H1 (cell line): ENCODE measurements around the gene RSBN1. TPM values are rescaled to one million over a fixed set of nuclear protein-coding genes. Genes with fewer than 3 reads are reported as not detected.
A peak's percentile ranks its signal among the peaks of the same experiment; 100 is the strongest.

Experiments used
- CTCF ChIA-PET: fragments of 300-600 bp; sonication (Branson Sonifier 250); formaldehyde crosslinking; loops from one replicate; lab custom pipeline; 2021; ENCODE audit not compliant: partially characterized antibody; lab: Charles Lee
- POLR2A ChIA-PET: fragments of 300-600 bp; sonication (Branson Sonifier 250); formaldehyde crosslinking; loops from one replicate; lab custom pipeline; 2021; ENCODE audit warnings: inconsistent platforms; ENCODE audit not compliant: partially characterized antibody; lab: Charles Lee
- DNase-seq, 2 experiments: peaks; one replicate each; pipeline versions ENCODE4 v3.0.0 to v3.0.0-alpha.2; 2010 to 2022; ENCODE audit warnings: low spot score in 2 of 2, low read depth in 1 of 2, mixed read lengths in 1 of 2
- FAIRE-seq: peaks from 2 replicates; lab custom pipeline; 2011; peaks lifted over from hg19 to GRCh38; lab: Jason Lieb, UNC
- H2AFZ ChIP-seq: 2 replicates; pipeline ENCODE4 v1.8.1; 2012; ENCODE audit warnings: low read length, inconsistent platforms
- H2AK5ac ChIP-seq: 2 replicates; pipeline ENCODE4 v1.6.1; 2013; ENCODE audit warnings: low read depth, low read length
- H2BK120ac ChIP-seq: replicated peaks from 2 replicates; pipeline ENCODE3; 2013; ENCODE audit warnings: low read depth, low read length, inconsistent platforms
- H2BK12ac ChIP-seq: 2 replicates; pipeline ENCODE4 v1.6.1; 2013; ENCODE audit warnings: low read depth, low read length
- H2BK15ac ChIP-seq: 2 replicates; pipeline ENCODE4 v1.6.1; 2013; ENCODE audit warnings: low read length
- H2BK20ac ChIP-seq: 2 replicates; pipeline ENCODE4 v1.6.1; 2013; ENCODE audit warnings: low read length
- H2BK5ac ChIP-seq: 2 replicates; pipeline ENCODE4 v1.6.1; 2013; ENCODE audit warnings: low read depth, low read length
- H3K14ac ChIP-seq: 2 replicates; pipeline ENCODE4 v1.6.1; 2013; ENCODE audit warnings: inconsistent platforms; ENCODE audit not compliant: insufficient read length
- H3K18ac ChIP-seq: 2 replicates; pipeline ENCODE4 v1.6.1; 2013; ENCODE audit warnings: low read length; ENCODE audit errors: extremely low read depth
- H3K23ac ChIP-seq: 2 replicates; pipeline ENCODE4 v1.6.1; 2013; ENCODE audit warnings: inconsistent platforms; ENCODE audit not compliant: insufficient read length
- H3K23me2 ChIP-seq: 2 replicates; pipeline ENCODE4 v1.6.1; 2013; ENCODE audit warnings: low read depth, low read length
- H3K27ac ChIP-seq: 2 replicates; pipeline ENCODE4 v1.6.1; 2011; ENCODE audit warnings: low read depth, low read length, inconsistent platforms
- H3K27me3 ChIP-seq, 4 experiments: replicated peaks in 1 of 4; 1 replicate in 1 of 4; 2 replicates in 3 of 4; pipeline versions ENCODE4 v1.6.1 to v1.8.1; 2011 to 2013; ENCODE audit warnings: low read length in 3 of 4, mild to moderate bottlenecking in 3 of 4, inconsistent platforms in 2 of 4, mixed read lengths in 2 of 4, moderate library complexity in 1 of 4; ENCODE audit not compliant: control insufficient read depth in 3 of 4, insufficient read depth in 3 of 4; ENCODE audit errors: extremely low read depth in 1 of 4
- H3K36me3 ChIP-seq, 4 experiments: 2 replicates each; pipeline versions ENCODE4 v1.6.1 to v1.8.1; 2011 to 2013; ENCODE audit warnings: mild to moderate bottlenecking in 4 of 4, low read length in 3 of 4, moderate library complexity in 2 of 4, control low read depth in 1 of 4, inconsistent platforms in 1 of 4; ENCODE audit not compliant: insufficient read depth in 4 of 4, control insufficient read depth in 2 of 4
- H3K4ac ChIP-seq: replicated peaks from 2 replicates; pipeline ENCODE3; 2013; ENCODE audit warnings: low read length, low read depth, mixed read lengths, inconsistent platforms; ENCODE audit not compliant: insufficient read length
- H3K4me1 ChIP-seq, 4 experiments: replicated peaks in 1 of 4; 1 replicate in 1 of 4; 2 replicates in 3 of 4; pipeline versions ENCODE4 v1.6.1 to v1.8.1; 2011 to 2013; ENCODE audit warnings: low read length in 3 of 4, inconsistent platforms in 2 of 4, mixed read lengths in 1 of 4; ENCODE audit not compliant: insufficient read depth in 4 of 4, control insufficient read depth in 3 of 4
- H3K4me2 ChIP-seq, 2 experiments: 2 replicates each; pipeline versions ENCODE4 v1.6.1 to v1.8.1; 2011 to 2013; ENCODE audit warnings: low read depth in 2 of 2, low read length in 2 of 2, control low read depth in 1 of 2, inconsistent platforms in 1 of 2, mild to moderate bottlenecking in 1 of 2; ENCODE audit not compliant: insufficient read depth in 1 of 2
- H3K4me3 ChIP-seq, 4 experiments: fragments of 200-600, 300-600 bp in 1 of 4; sonication (generic), shearing (Covaris generic), sonication (Bioruptor Twin) in 1 of 4; 2 replicates each; pipeline versions ENCODE4 v1.5.1 to v1.8.1; 2011 to 2016; ENCODE audit warnings: low read length in 4 of 4, low read depth in 3 of 4, control low read depth in 2 of 4, inconsistent platforms in 2 of 4, mild to moderate bottlenecking in 2 of 4, mixed read lengths in 1 of 4, moderate library complexity in 1 of 4; ENCODE audit not compliant: insufficient read depth in 2 of 4; ENCODE audit errors: extremely low read depth in 1 of 4
- H3K56ac ChIP-seq: replicated peaks from 2 replicates; pipeline ENCODE3; 2013; ENCODE audit warnings: low read depth, mild to moderate bottlenecking, mixed read lengths, low read length, inconsistent platforms; ENCODE audit not compliant: insufficient read length
- H3K79me1 ChIP-seq: 2 replicates; pipeline ENCODE4 v1.6.1; 2013; ENCODE audit warnings: low read depth, low read length, control low read depth
- H3K79me2 ChIP-seq, 2 experiments: 2 replicates each; pipeline versions ENCODE4 v1.6.1 to v1.8.1; 2012 to 2013; ENCODE audit warnings: low read length in 2 of 2, mild to moderate bottlenecking in 2 of 2, inconsistent platforms in 1 of 2; ENCODE audit not compliant: insufficient read depth in 2 of 2, control insufficient read depth in 1 of 2
- H3K9ac ChIP-seq, 4 experiments: replicated peaks in 1 of 4; 1 replicate in 1 of 4; 2 replicates in 3 of 4; pipeline versions ENCODE4 v1.6.1 to v1.8.1; 2011 to 2013; ENCODE audit warnings: low read depth in 3 of 4, low read length in 3 of 4, control low read depth in 2 of 4, mild to moderate bottlenecking in 2 of 4, moderate library complexity in 2 of 4, inconsistent platforms in 1 of 4; ENCODE audit errors: extremely low read depth in 1 of 4
- H3K9me3 ChIP-seq, 2 experiments: 2 replicates each; pipeline versions ENCODE4 v1.6.1 to v1.8.1; 2012 to 2013; ENCODE audit warnings: mild to moderate bottlenecking in 2 of 2, moderate library complexity in 2 of 2, control low read depth in 1 of 2, inconsistent platforms in 1 of 2, low read depth in 1 of 2, low read length in 1 of 2, mixed read lengths in 1 of 2; ENCODE audit not compliant: insufficient read depth in 2 of 2
- H4K20me1 ChIP-seq, 2 experiments: replicated peaks in 1 of 2; 2 replicates each; pipeline versions ENCODE3 to v1.8.1; 2011 to 2013; ENCODE audit warnings: inconsistent platforms in 2 of 2, low read length in 2 of 2, mild to moderate bottlenecking in 1 of 2; ENCODE audit not compliant: insufficient read depth in 2 of 2, control insufficient read depth in 1 of 2
- H4K5ac ChIP-seq: 2 replicates; pipeline ENCODE4 v1.6.1; 2013; ENCODE audit warnings: low read length, low read depth, mixed read lengths, inconsistent platforms; ENCODE audit not compliant: insufficient read length
- H4K8ac ChIP-seq: 2 replicates; pipeline ENCODE4 v1.8.0; 2013; ENCODE audit warnings: mild to moderate bottlenecking, moderate library complexity, low read length, inconsistent platforms; ENCODE audit not compliant: insufficient read depth; ENCODE audit errors: extremely low read depth
- H4K91ac ChIP-seq: replicated peaks from 2 replicates; pipeline ENCODE3; 2013; ENCODE audit warnings: low read length, mixed read lengths, inconsistent platforms; ENCODE audit not compliant: insufficient read length
- ASH2L ChIP-seq: fragments of 200-600, 300-600 bp; sonication (generic); IDR thresholded peaks from one replicate; pipeline ENCODE4 v1.7.1; 2017; ENCODE audit warnings: low read length
- CREB1 ChIP-seq: IDR thresholded peaks from 2 replicates; pipeline ENCODE4 v1.6.1; 2012; ENCODE audit warnings: inconsistent platforms
- EP300 ChIP-seq, 2 experiments: IDR thresholded peaks; 1 replicate in 1 of 2; 2 replicates in 1 of 2; pipeline ENCODE4 v1.6.1; 2011 to 2012; ENCODE audit warnings: low read depth in 2 of 2, low read length in 2 of 2, mild to moderate bottlenecking in 2 of 2, borderline replicate concordance in 1 of 2, inconsistent platforms in 1 of 2, moderate library complexity in 1 of 2
- KDM1A ChIP-seq: fragments of 200-600, 300-600 bp; sonication (generic); IDR thresholded peaks from 2 replicates; pipeline ENCODE4 v1.7.1; 2016; ENCODE audit warnings: mild to moderate bottlenecking, low read length, borderline replicate concordance
- MAX ChIP-seq: IDR thresholded peaks from 2 replicates; pipeline ENCODE4 v1.6.1; 2012; ENCODE audit warnings: inconsistent platforms
- PHF8 ChIP-seq: fragments of 200-600 bp; sonication (generic); conservative IDR thresholded peaks from 2 replicates; pipeline ENCODE4 v1.7.1; 2012; ENCODE audit warnings: low read depth, mild to moderate bottlenecking, inconsistent platforms, low read length, moderate library complexity
- POLR2A ChIP-seq, 2 experiments: IDR thresholded peaks; 1 replicate in 1 of 2; 2 replicates in 1 of 2; pipeline ENCODE4 v1.6.1; 2011; ENCODE audit warnings: low read depth in 2 of 2, low read length in 2 of 2, mild to moderate bottlenecking in 2 of 2; ENCODE audit errors: control extremely low read depth in 1 of 2
- POLR2AphosphoS5 ChIP-seq: IDR thresholded peaks from 2 replicates; pipeline ENCODE4 v1.6.1; 2011; ENCODE audit warnings: low read depth, low read length
- SIN3A ChIP-seq, 2 experiments: IDR thresholded peaks in 1 of 2; conservative IDR thresholded peaks in 1 of 2; 2 replicates each; pipeline ENCODE4 v1.6.1; 2011 to 2012; ENCODE audit warnings: low read length in 2 of 2, improper control_type of control experiment in 1 of 2, low read depth in 1 of 2, mild to moderate bottlenecking in 1 of 2
- SP1 ChIP-seq: IDR thresholded peaks from 2 replicates; pipeline ENCODE4 v1.6.1; 2011; ENCODE audit warnings: low read depth, low read length
- SP4 ChIP-seq: IDR thresholded peaks from 2 replicates; pipeline ENCODE4 v1.6.1; 2012; ENCODE audit warnings: low read length, inconsistent platforms
- WGBS, 2 experiments: shearing (Covaris generic) in 1 of 2; methylation state at CpG; one replicate each; pipeline versions ENCODE4 v1.1.6 to v1.1.7; 2013 to 2015; ENCODE audit warnings: low lambda C conversion rate in 2 of 2, mixed read lengths in 2 of 2, inconsistent platforms in 1 of 2, low coverage in 1 of 2, missing lambda C conversion rate in 1 of 2; ENCODE audit not compliant: insufficient replicate concordance in 2 of 2, insufficient coverage in 1 of 2, insufficient read length in 1 of 2; ENCODE audit errors: extremely low coverage in 1 of 2, missing lambda C conversion rate in 1 of 2; 5-methylcytosine and 5-hydroxymethylcytosine counted together
- polyA plus RNA-seq, 7 experiments: library from polyadenylated mRNA; depleted of rRNA in 3 of 7; stranded (reverse) in 5 of 7; unstranded in 2 of 7; fragments of >200 nt in 5 of 7; fragments of 200-250 nt in 2 of 7; gene quantifications; 1 replicate in 5 of 7; 2 replicates in 1 of 7; 4 replicates in 1 of 7; pipeline versions ENCODE4 v1.2.1 to v1.2.3, GENCODE V29; 2011 to 2013; ENCODE audit warnings: missing spikeins in 2 of 7, mixed read lengths in 2 of 7
- total RNA-seq: library from RNA; stranded (reverse); fragmentation: NEBNext Ultra II Directional; extraction: Animal tissue kit (Norgen Biotek cat#: 25700); gene quantifications from 2 replicates; pipeline ENCODE4 v1.2.1, GENCODE V29; 2021

Gene RSBN1
- total and polyA plus RNA-seq, 2 of the 8 experiments (the other 6 are each of a cell fraction or from before 2014, with no cell fraction given), result 4.2 to 17.6 TPM

- Histone ChIP-seq H2BK12ac (peak within 1 kb of the TSS; percentile 78; the same call in 1 of the 2 replicates), H3K79me1 (no peaks in the 10 kb centered on the region), H3K27ac (peak within 1 kb of the TSS; percentile 90), H2AFZ (peak within 1 kb of the TSS; percentile 99), H2BK5ac (peak within 1 kb of the TSS; percentile 98), H3K4ac (peak within 1 kb of the TSS; percentile 22), H3K79me2 (peaks cover 0 to 7% of the 10 kb centered on the region in 2 experiments; a peak in 2 of 4 replicates), H3K4me2 (peak within 1 kb of the TSS; percentile 98), H2BK20ac (no peak within 1 kb of the TSS), H3K27me3 (no peaks in the 10 kb centered on the region), H3K23ac (no peak within 1 kb of the TSS), H3K4me3 (peak within 1 kb of the TSS; percentile 59 to 93 (median 86)), H4K8ac (peak within 1 kb of the TSS; percentile 83; the same call in 1 of the 2 replicates), H2AK5ac (peak within 1 kb of the TSS; percentile 11; the same call in 1 of the 2 replicates), H3K23me2 (peaks cover 7% of the 10 kb centered on the region), H4K5ac (peak within 1 kb of the TSS; percentile 97), H3K4me1 (peaks cover 0 to 9% (median 0%) of the 10 kb centered on the region in 4 experiments; a peak in 3 of 7 replicates), H3K56ac (peak within 1 kb of the TSS; percentile 88), H3K14ac (no peak within 1 kb of the TSS), H3K36me3 (peaks cover 0 to 7% (median 0%) of the 10 kb centered on the region in 4 experiments; a peak in 1 of 8 replicates), H2BK15ac (0 out of 2 replicates have a peak within 1 kb of the TSS, but pooled peaks have one; percentile 6), H3K9me3 (no peaks in the 10 kb centered on the region), H3K18ac (peak within 1 kb of the TSS; percentile 94), H4K91ac (peak within 1 kb of the TSS; percentile 81), H4K20me1 (peaks cover 0 to 2% of the 10 kb centered on the region in 2 experiments), H3K9ac (peak within 1 kb of the TSS; percentile 64 to 94 (median 87)), H2BK120ac (peak within 1 kb of the TSS; percentile 91)
- ChIA-PET POLR2A (interaction anchor here (1.0 to 2.7 kb wide), 13 partner anchors 9 to 170 kb away, joined by 3 to 17 read pairs (median 5); partner anchors contain the start of genes AP4B1, DCLRE1B, HIPK1 and RSBN1), CTCF (interaction anchor here (0.6 to 1.4 kb wide), 4 partner anchors 11 to 145 kb away, joined by 3 to 4 read pairs (median 3); partner anchors contain the start of gene AP4B1)
- DNase-seq, result peak; percentile 53 to 85
- FAIRE-seq, result no peak
- WGBS, 2 experiments, result 2% methylated on average over 42 of the region's 47 CpGs; no CpG with 5 or more reads in 1 of the 2 experiments
- TF ChIP-seq KDM1A (no peak), EP300 (IDR thresholded peaks at IDR 0.05; ENCODE audit: borderline replicate concordance in 1 of 2, low read depth in 2 of 2, low read length in 2 of 2) (0 out of 3 replicates have a peak, but pooled peaks of 1 of the 2 experiments have one; percentile 3), SP1 (no peak), PHF8 (peak; percentile 72), ASH2L (peak; percentile 93), MAX (no peak), SP4 (no peak; the same call in 1 of the 2 replicates), SIN3A (conservative IDR thresholded peaks at IDR 0.05 in 1 of 2, IDR thresholded peaks at IDR 0.05 in 1 of 2; ENCODE audit: low read depth in 1 of 2, low read length in 2 of 2) (peak in 1 of 2 experiments; percentile 24; a peak in 1 of 4 replicates), CREB1 (0 out of 2 replicates have a peak, but pooled peaks have one; percentile 19), POLR2AphosphoS5 (peak; percentile 85; the same call in 1 of the 2 replicates), POLR2A (IDR thresholded peaks at IDR 0.05; ENCODE audit: control extremely low read depth in 1 of 2, low read depth in 2 of 2, low read length in 2 of 2) (peak; percentile 73 to 96)
Measured at GRCh38 chr1:113759333-113760101, 52.8 kb downstream of the RSBN1 start, which contains the start of gene PHTF1. TSS of gene PHTF1 (minus strand) at chr1:113759486. CDS start at chr1:113758703, 783 bp downstream.
